GM12878 (cell line): ENCODE data around the gene TMEM212.

Experiments used
- CTCF ChIP-seq, 3 experiments: IDR thresholded peaks in 2 of 3; conservative IDR thresholded peaks in 1 of 3; 2 replicates each; pipeline ENCODE4 v1.5.1; 2011; ENCODE audit warnings: low read depth in 3 of 3, low read length in 3 of 3, mild to moderate bottlenecking in 3 of 3, control low read depth in 2 of 3, moderate library complexity in 2 of 3, inconsistent platforms in 1 of 3, mixed read lengths in 1 of 3; ENCODE audit not compliant: control insufficient read depth in 2 of 3, insufficient read depth in 1 of 3; ENCODE audit errors: extremely low read depth in 1 of 3
- NFYB ChIP-seq: IDR thresholded peaks from 2 replicates; pipeline ENCODE4 v1.6.1; 2011; ENCODE audit warnings: low read depth, mild to moderate bottlenecking, low read length, improper control_type of control experiment, moderate library complexity; ENCODE audit not compliant: insufficient read depth
- NR2C2 ChIP-seq: IDR thresholded peaks from 2 replicates; pipeline ENCODE4 v1.6.1; 2011; ENCODE audit warnings: borderline replicate concordance, low read depth; ENCODE audit not compliant: control insufficient read depth, insufficient read length
- YY1 ChIP-seq: IDR thresholded peaks from 2 replicates; pipeline ENCODE4 v1.6.1; 2011; ENCODE audit warnings: low read depth, mild to moderate bottlenecking, low read length
- ZBTB11 ChIP-seq: fragments of 450-650 bp; formaldehyde crosslinking; IDR thresholded peaks from 2 replicates; pipeline ENCODE4 v1.5.0; 2022; ENCODE audit warnings: mild to moderate bottlenecking, missing genetic modification characterization

- no peak for TF ChIP-seq YY1
- no peak for TF ChIP-seq CTCF (IDR thresholded peaks at IDR 0.05 in 2 of 3, conservative IDR thresholded peaks at IDR 0.05 in 1 of 3; ENCODE audit: control insufficient read depth in 2 of 3, extremely low read depth in 1 of 3, insufficient read depth in 1 of 3, low read depth in 3 of 3, low read length in 3 of 3)
- TF ChIP-seq ZBTB11 (CRISPR knock-in tag): no peak
- no peak for TF ChIP-seq NR2C2
- TF ChIP-seq NFYB: no peak
These were observed 64.6 kb downstream of the TMEM212 start for GRCh38 chr3:171907761-171908160.
